ENCODE data around the gene VSIG8. TPM values are rescaled to one million over a fixed set of nuclear protein-coding genes. Genes with fewer than 3 reads are reported as not detected.

The VSIG8 gene
- total and polyA plus RNA-seq, 9 of the 15 experiments (the other 6 are each of a cell fraction or from before 2014, with no cell fraction given), result not detected

- no TSS peak for BruUV-seq (replicated peaks)
- ATAC-seq, result peak; percentile 87
- Histone ChIP-seq H3K9me3 (replicated peaks; ENCODE audit: control insufficient read depth, insufficient read depth, low read depth, low read length) (no peaks in the 10 kb centered on the region; the same call in 1 of the 2 replicates), H3K79me2 (ENCODE audit: control insufficient read depth, insufficient read depth, low read length) (no peaks in the 10 kb centered on the region), H3K27me3 (ENCODE audit: control insufficient read depth in 2 of 2, insufficient read depth in 2 of 2, low read length in 2 of 2) (no peaks in the 10 kb centered on the region), H3K4me3 (no peak overlapping the region), H3K4me2 (ENCODE audit: insufficient read depth, low read length) (no peak overlapping the region), H3K9ac (ENCODE audit: insufficient read depth in 1 of 2, low read depth in 2 of 2, low read length in 2 of 2) (no peak overlapping the region), H3K4me1 (replicated peaks in 1 of 2; ENCODE audit: control insufficient read depth in 2 of 2, insufficient read depth in 2 of 2, low read length in 2 of 2) (peaks cover 4 to 43% of the 10 kb centered on the region in 2 experiments; a peak in 4 of 5 replicates), H3K36me3 (ENCODE audit: control insufficient read depth, insufficient read depth, low read length) (no peaks in the 10 kb centered on the region), H3K27ac (ENCODE audit: extremely low read depth, low read depth, low read length) (0 out of 3 replicates have a peak overlapping the region, but pooled peaks have one; percentile 17), H3K9me1 (ENCODE audit: control insufficient read depth, insufficient read depth, low read length) (peaks cover 3% of the 10 kb centered on the region), H2AFZ (ENCODE audit: low read depth, low read length) (peak overlapping the region; percentile 49), H4K20me1 (replicated peaks; ENCODE audit: control insufficient read depth, insufficient read depth, low read length) (no peaks in the 10 kb centered on the region)
- ChIA-PET POLR2A (interaction anchor here (0.6 kb wide), 1 partner anchor 55 kb away, joined by 3 read pairs; the partner anchor contains the start of gene SLAMF8), CTCF (ENCODE audit: low intra/inter-chr PET ratio) (no interaction called here)
- 33% methylated on average over 6 of the region's 6 CpGs for WGBS (ENCODE audit: insufficient coverage, low coverage, missing lambda C conversion rate)
- peak; percentile 54 to 84 (median 64) for DNase-seq (ENCODE audit: extremely low read depth in 1 of 4, low spot score in 3 of 4)
- in situ Hi-C loops (cut with MboI), result no loop called here
- FAIRE-seq, result peak; percentile 92
- intact Hi-C loops (cut with micrococcal nuclease), result no loop called here
- TF ChIP-seq, protein P1, sequence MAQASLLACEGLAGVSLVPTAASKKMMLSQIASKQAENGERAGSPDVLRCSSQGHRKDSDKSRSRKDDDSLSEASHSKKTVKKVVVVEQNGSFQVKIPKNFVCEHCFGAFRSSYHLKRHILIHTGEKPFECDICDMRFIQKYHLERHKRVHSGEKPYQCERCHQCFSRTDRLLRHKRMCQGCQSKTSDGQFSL (CRISPR knock-in tag; IDR thresholded peaks at IDR 0.05), result no peak
- TF ChIP-seq, protein P1 (tag; IDR thresholded peaks at IDR 0.05), result no peak
- TF ChIP-seq SMARCA4 (IDR thresholded peaks at IDR 0.05) (peak; percentile 69), ZNF589 (CRISPR knock-in tag; IDR thresholded peaks at IDR 0.05; ENCODE audit: low read depth) (peak; percentile 61; the same call in 1 of the 2 replicates), ELK1 (CRISPR knock-in tag; IDR thresholded peaks at IDR 0.05) (no peak), BMI1 (IDR thresholded peaks at IDR 0.05; ENCODE audit: low read length) (no peak), POLR2AphosphoS2 (IDR thresholded peaks at IDR 0.05; ENCODE audit: low read length) (no peak), CBFA2T3 (IDR thresholded peaks at IDR 0.05) (0 out of 2 replicates have a peak, but pooled peaks have one; percentile 10), DPF2 (IDR thresholded peaks at IDR 0.05) (peak; percentile 68), FOXK2 (conservative IDR thresholded peaks at IDR 0.05 in 1 of 2, IDR thresholded peaks at IDR 0.05 in 1 of 2; ENCODE audit: low read depth in 2 of 2) (0 out of 4 replicates have a peak, but pooled peaks of 1 of the 2 experiments have one; percentile 27)
- TF ChIP-seq, protein P2, sequence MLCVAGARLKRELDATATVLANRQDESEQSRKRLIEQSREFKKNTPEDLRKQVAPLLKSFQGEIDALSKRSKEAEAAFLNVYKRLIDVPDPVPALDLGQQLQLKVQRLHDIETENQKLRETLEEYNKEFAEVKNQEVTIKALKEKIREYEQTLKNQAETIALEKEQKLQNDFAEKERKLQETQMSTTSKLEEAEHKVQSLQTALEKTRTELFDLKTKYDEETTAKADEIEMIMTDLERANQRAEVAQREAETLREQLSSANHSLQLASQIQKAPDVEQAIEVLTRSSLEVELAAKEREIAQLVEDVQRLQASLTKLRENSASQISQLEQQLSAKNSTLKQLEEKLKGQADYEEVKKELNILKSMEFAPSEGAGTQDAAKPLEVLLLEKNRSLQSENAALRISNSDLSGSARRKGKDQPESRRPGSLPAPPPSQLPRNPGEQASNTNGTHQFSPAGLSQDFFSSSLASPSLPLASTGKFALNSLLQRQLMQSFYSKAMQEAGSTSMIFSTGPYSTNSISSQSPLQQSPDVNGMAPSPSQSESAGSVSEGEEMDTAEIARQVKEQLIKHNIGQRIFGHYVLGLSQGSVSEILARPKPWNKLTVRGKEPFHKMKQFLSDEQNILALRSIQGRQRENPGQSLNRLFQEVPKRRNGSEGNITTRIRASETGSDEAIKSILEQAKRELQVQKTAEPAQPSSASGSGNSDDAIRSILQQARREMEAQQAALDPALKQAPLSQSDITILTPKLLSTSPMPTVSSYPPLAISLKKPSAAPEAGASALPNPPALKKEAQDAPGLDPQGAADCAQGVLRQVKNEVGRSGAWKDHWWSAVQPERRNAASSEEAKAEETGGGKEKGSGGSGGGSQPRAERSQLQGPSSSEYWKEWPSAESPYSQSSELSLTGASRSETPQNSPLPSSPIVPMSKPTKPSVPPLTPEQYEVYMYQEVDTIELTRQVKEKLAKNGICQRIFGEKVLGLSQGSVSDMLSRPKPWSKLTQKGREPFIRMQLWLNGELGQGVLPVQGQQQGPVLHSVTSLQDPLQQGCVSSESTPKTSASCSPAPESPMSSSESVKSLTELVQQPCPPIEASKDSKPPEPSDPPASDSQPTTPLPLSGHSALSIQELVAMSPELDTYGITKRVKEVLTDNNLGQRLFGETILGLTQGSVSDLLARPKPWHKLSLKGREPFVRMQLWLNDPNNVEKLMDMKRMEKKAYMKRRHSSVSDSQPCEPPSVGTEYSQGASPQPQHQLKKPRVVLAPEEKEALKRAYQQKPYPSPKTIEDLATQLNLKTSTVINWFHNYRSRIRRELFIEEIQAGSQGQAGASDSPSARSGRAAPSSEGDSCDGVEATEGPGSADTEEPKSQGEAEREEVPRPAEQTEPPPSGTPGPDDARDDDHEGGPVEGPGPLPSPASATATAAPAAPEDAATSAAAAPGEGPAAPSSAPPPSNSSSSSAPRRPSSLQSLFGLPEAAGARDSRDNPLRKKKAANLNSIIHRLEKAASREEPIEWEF (CRISPR knock-in tag; IDR thresholded peaks at IDR 0.05), result no peak
- TF ChIP-seq, protein P3, sequence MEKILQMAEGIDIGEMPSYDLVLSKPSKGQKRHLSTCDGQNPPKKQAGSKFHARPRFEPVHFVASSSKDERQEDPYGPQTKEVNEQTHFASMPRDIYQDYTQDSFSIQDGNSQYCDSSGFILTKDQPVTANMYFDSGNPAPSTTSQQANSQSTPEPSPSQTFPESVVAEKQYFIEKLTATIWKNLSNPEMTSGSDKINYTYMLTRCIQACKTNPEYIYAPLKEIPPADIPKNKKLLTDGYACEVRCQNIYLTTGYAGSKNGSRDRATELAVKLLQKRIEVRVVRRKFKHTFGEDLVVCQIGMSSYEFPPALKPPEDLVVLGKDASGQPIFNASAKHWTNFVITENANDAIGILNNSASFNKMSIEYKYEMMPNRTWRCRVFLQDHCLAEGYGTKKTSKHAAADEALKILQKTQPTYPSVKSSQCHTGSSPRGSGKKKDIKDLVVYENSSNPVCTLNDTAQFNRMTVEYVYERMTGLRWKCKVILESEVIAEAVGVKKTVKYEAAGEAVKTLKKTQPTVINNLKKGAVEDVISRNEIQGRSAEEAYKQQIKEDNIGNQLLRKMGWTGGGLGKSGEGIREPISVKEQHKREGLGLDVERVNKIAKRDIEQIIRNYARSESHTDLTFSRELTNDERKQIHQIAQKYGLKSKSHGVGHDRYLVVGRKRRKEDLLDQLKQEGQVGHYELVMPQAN (IDR thresholded peaks at IDR 0.05; ENCODE audit: borderline replicate concordance), result no peak
Observed at GRCh38 chr1:159881622-159882526, 19.4 kb upstream of the VSIG8 start.

Data from K562 (cell line).